Measurements from ENCODE around the gene DYSF.
"Not testable (repeated sequence)": the region's sequence is repeated elsewhere in the genome, so short reads cannot be mapped to it uniquely, and the experiment has no call there.

DYSF gene

GRCh38 chr2:71637168-71637567, 183.8 kb downstream of the DYSF start:
- DNase-seq, result peak in 6 of 56 donors; percentile 20 to 53 (median 25)

GRCh38 chr2:71637736-71638135, 184.4 kb downstream of the DYSF start:
- no peak for DNase-seq

GRCh38 chr2:71639735-71640134, 186.4 kb downstream of the DYSF start:
- DNase-seq, result no peak

- no peak for DNase-seq
These were observed 187.1 kb downstream of the DYSF start for GRCh38 chr2:71640489-71640888.

- no peak for DNase-seq
These were observed 190.5 kb downstream of the DYSF start for GRCh38 chr2:71643674-71644357.

GRCh38 chr2:71646028-71646427, 192.7 kb downstream of the DYSF start:
- DNase-seq, result peak in 3 of 56 donors; percentile 15 to 26 (median 17)

- DNase-seq, result no peak
These were observed 194.0 kb downstream of the DYSF start for GRCh38 chr2:71647356-71647755.

GRCh38 chr2:71655498-71655897, 202.1 kb downstream of the DYSF start:
- no peak for DNase-seq

GRCh38 chr2:71658256-71658655, 204.9 kb downstream of the DYSF start:
- not testable (repeated sequence) for DNase-seq

GRCh38 chr2:71658771-71659170, 205.4 kb downstream of the DYSF start:
- DNase-seq, result no peak

- DNase-seq, result no peak
These were observed 206.6 kb downstream of the DYSF start for GRCh38 chr2:71659868-71660518.

- DNase-seq, result no peak
These were observed 208.4 kb downstream of the DYSF start for GRCh38 chr2:71661782-71662181.

- DNase-seq, result no peak
These were observed 209.5 kb downstream of the DYSF start for GRCh38 chr2:71662665-71663394.

- no peak for DNase-seq
These were observed 210.8 kb downstream of the DYSF start for GRCh38 chr2:71664161-71664560.

- DNase-seq, result no peak
These were observed 212.1 kb downstream of the DYSF start for GRCh38 chr2:71665168-71666093.

GRCh38 chr2:71666094-71666474, 212.7 kb downstream of the DYSF start:
- DNase-seq, result no peak

- DNase-seq, result no peak
These were observed 214.2 kb downstream of the DYSF start for GRCh38 chr2:71667256-71668182.

GRCh38 chr2:71668326-71669057, 215.1 kb downstream of the DYSF start:
- no peak for DNase-seq

- DNase-seq, result no peak
These were observed 215.7 kb downstream of the DYSF start for GRCh38 chr2:71669058-71669456.

Data from amygdala (tissue), 56 donors.